Activated CD4-positive, alpha-beta T cell treated with anti-CD3 and anti-CD28 coated beads for 36 hours (primary cell): Measurements from ENCODE around the gene MYO3B. TPM values are rescaled to one million over a fixed set of nuclear protein-coding genes. Genes with fewer than 3 reads are reported as not detected.

Source experiments
- ATAC-seq: fragments of 200-7000 bp; cut with Tn5 transposase; one replicate; pipeline ENCODE4 v1.10.0; 2021; ENCODE audit warnings: mild to moderate bottlenecking, moderate library complexity
- CTCF ChIA-PET: fragments of 350-600 bp; sonication (Branson Sonifier 250); formaldehyde crosslinking; loops from one replicate; lab custom pipeline; 2021; ENCODE audit warnings: antibody characterized with exemption; lab: Charles Lee
- POLR2A ChIA-PET: fragments of 350-600 bp; sonication (Branson Sonifier 250); formaldehyde crosslinking; loops from one replicate; lab custom pipeline; 2021; ENCODE audit warnings: antibody characterized with exemption, inconsistent platforms; lab: Charles Lee
- DNase-seq: peaks from one replicate; pipeline ENCODE4 v3.0.0-alpha.2; 2020
- H3K27ac Mint-ChIP-seq: one replicate; pipeline ENCODE4 v1.8.0; 2021; ENCODE audit warnings: mixed read lengths
- H3K27me3 Mint-ChIP-seq: one replicate; pipeline ENCODE4 v1.8.0; 2021; ENCODE audit warnings: mixed read lengths
- H3K36me3 Mint-ChIP-seq: one replicate; pipeline ENCODE4 v1.8.0; 2021; ENCODE audit warnings: low read depth, mixed read lengths
- H3K4me1 Mint-ChIP-seq: one replicate; pipeline ENCODE4 v1.8.0; 2021; ENCODE audit warnings: mixed read lengths
- H3K4me3 Mint-ChIP-seq: one replicate; pipeline ENCODE4 v1.8.0; 2021; ENCODE audit warnings: mild to moderate bottlenecking, moderate library complexity, mixed read lengths
- H3K9me3 Mint-ChIP-seq: one replicate; pipeline ENCODE4 v1.8.0; 2021; ENCODE audit warnings: low read depth, mixed read lengths
- intact Hi-C, 2 experiments: fragments of 100-400 bp; cut with DNase I in 1 of 2; cut with micrococcal nuclease in 1 of 2; formaldehyde crosslinking; loops; one replicate each; pipeline versions ENCODE4 v1.14.2 to v1.15.1; 2022 to 2024; cut with DNase I, micrococcal nuclease
- total RNA-seq, 2 experiments: library from RNA; stranded (reverse); gene quantifications; one replicate each; pipeline ENCODE4 v1.2.3, GENCODE V29; 2021

Gene MYO3B
- total RNA-seq, 2 experiments from 2014 or later = 0.97 to 1.2 TPM

DNA sequence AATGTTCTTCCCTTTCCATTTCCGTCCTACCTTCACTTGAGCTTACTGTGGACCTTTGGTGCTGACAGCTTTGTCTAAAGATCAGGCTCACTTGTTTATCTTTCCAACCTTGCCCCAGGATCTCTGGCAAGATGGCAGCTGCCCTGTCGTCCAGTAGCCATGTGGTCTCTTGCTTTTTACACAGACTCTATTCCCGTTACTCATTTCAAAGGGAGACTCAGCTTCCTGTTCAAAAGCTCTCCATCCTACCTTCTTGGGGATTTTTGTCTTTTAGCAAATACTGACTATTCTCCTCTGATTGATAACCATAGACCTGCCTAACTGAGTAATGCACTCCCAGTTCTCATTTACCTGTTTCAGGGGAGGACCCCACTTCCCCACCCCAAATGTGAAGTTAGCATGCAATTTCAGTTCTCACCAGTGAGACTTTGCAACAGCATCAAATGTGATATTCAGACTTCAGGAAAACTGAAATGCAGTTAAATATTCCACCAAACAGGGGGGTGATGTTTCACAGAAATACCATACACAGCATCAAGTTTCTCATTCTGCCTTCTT lies 184.4 kb downstream of the MYO3B start:
- Mint-ChIP-seq H3K27ac (peak overlapping the region; percentile 90), H3K9me3 (no peaks in the 10 kb centered on the region), H3K27me3 (peaks cover 14% of the 10 kb centered on the region), H3K36me3 (no peaks in the 10 kb centered on the region), H3K4me1 (peaks cover 35% of the 10 kb centered on the region), H3K4me3 (peak overlapping the region; percentile 8)
- intact Hi-C loops = loop anchor here (2.0 to 10.0 kb wide), 7 partner anchors 40 to 952 kb away; partner anchors contain the start of genes GORASP2 (in 1 of the 2), METTL5 (in 1 of the 2), SP5 (in 1 of the 2) and UBR3 (in 1 of the 2)
- ATAC-seq (peak; percentile 54), DNase-seq (no peak)
- ChIA-PET CTCF (interaction anchor here (0.5 to 3.7 kb wide), 21 partner anchors 8 to 510 kb away, joined by 3 to 34 read pairs (median 6); partner anchors contain the start of gene GAD1), POLR2A (no interaction called here)

DNA sequence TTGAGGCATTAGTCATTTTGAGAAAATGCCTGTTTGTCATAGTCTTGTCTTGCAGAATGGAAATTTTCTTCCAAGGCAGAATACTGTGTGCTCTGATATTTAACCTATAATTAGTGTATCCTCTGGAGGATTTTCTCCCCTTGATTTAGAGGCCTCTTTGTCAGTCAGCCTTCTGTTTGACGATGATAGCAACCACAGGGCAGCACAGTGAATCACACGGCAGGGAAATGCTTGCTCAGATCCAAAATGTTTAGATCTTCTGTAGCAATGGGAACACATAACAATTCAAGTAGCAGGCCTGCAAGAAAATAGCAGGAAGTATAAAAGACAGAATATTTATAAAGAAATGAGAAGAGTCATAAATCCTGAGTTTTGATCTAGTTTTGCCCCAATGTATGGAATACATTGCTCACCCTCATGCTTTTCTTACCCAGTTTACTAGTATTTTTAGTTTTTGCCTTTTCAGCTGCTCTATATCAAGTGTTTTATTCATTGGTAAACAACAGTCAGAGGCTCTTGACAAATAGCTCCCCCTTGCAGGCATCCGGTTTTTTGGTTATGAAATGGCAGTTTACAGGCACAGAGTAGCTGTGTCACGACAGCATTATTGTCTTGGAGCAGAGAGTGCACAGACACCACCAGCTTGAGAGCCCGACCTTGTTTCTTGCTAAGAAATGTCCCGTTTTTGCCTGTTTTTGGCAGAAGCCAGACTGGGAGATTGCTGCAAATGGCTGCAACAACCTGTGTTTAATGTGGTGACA lies 185.1 kb downstream of the MYO3B start:
- Mint-ChIP-seq H3K9me3 (no peaks in the 10 kb centered on the region), H3K27ac (peak overlapping the region; percentile 90), H3K27me3 (peaks cover 14% of the 10 kb centered on the region), H3K36me3 (no peaks in the 10 kb centered on the region), H3K4me1 (peaks cover 41% of the 10 kb centered on the region), H3K4me3 (no peak overlapping the region)
- DNase-seq (peak; percentile 60), ATAC-seq (peak; percentile 79)
- intact Hi-C loops = loop anchor here (2.0 to 10.0 kb wide), 7 partner anchors 41 to 952 kb away; partner anchors contain the start of genes GORASP2 (in 1 of the 2), METTL5 (in 1 of the 2), SP5 (in 1 of the 2) and UBR3 (in 1 of the 2)
- POLR2A ChIA-PET = no interaction called here
- CTCF ChIA-PET = interaction anchor here (0.6 to 3.7 kb wide), 12 partner anchors 10 to 510 kb away, joined by 3 to 34 read pairs (median 4); partner anchors contain the start of gene GAD1

DNA sequence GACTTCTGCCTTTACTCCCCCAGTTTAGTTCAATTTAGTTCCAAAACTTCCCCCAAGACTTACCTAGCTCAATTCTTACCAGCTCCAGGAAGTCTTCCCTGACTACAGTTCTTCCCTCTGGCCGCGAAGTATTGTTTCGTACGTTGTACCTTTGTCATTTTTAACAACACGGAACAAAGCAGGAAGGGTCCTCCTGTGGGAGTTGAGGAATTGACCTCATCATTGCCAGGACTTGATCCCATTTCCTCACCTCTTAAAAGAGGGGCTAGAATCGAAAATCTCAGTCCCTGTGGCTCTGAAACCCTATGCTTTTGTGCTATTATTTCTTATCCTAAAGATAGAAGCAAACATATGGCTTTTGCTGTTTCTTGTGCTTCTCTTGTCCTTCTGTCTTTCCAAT lies 187.1 kb downstream of the MYO3B start:
- no peak for DNase-seq
- intact Hi-C loops = loop anchor here in 1 of 2 experiments (10.0 kb wide), 2 partner anchors 540 to 950 kb away; partner anchors contain the start of genes METTL5 and UBR3
- POLR2A ChIA-PET = no interaction called here
- H3K4me1 Mint-ChIP-seq = peaks cover 52% of the 10 kb centered on the region
- H3K27me3 Mint-ChIP-seq = peaks cover 18% of the 10 kb centered on the region
- ATAC-seq = no peak
- H3K27ac Mint-ChIP-seq = no peak overlapping the region
- CTCF ChIA-PET = interaction anchor here (0.6 to 1.4 kb wide), 4 partner anchors 10 to 648 kb away, joined by 3 to 4 read pairs (median 3); no protein-coding TSS in a partner anchor
- no peaks in the 10 kb centered on the region for H3K36me3 Mint-ChIP-seq
- no peaks in the 10 kb centered on the region for H3K9me3 Mint-ChIP-seq
- H3K4me3 Mint-ChIP-seq = no peak overlapping the region

DNA sequence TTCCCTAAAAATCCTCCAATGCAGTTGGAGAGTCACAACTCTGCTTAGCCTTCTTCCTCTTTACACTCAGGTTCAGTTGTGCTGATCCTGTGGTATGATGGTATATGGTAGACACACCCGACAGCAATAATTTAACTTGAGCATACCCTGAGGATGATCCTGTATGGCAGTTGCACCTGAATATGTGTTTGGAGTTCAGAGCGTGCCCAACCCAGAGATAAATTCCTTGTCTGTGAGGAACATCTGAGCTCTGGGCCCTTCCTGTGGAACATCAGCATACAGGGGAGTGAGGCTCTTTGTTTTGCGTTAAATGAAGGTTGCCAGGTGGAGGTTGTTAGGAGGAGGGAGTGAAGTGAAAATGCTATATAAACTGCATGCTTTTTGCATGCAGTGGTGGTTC lies 187.7 kb downstream of the MYO3B start:
- ATAC-seq = no peak

DNA sequence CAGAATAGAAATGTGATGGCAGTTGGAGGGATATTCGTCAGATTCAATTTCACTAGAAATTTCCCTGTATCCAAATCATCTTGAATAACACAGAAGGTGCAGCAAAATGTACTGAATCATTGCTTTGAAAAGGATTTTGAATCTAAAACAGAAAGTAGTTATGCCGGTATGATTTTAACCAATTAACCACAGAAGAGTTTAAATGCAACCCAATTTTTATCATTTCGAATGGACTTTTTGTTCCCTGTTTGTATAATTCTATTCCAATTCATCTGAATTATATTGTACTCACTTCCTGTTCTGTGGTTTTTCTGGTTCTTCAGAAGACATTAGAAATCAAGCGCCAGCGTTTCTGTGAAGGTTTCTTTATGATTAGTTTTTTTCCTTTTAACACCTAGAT lies 190.4 kb downstream of the MYO3B start:
- H3K9me3 Mint-ChIP-seq = no peaks in the 10 kb centered on the region
- H3K36me3 Mint-ChIP-seq = no peaks in the 10 kb centered on the region
- intact Hi-C loops = loop anchor here in 1 of 2 experiments (1.0 to 10.0 kb wide), 3 partner anchors 402 to 946 kb away; partner anchors contain the start of genes ERICH2, METTL5 and UBR3
- peak overlapping the region; percentile 3 for H3K4me3 Mint-ChIP-seq
- CTCF ChIA-PET = interaction anchor here (1.0 to 3.5 kb wide), 8 partner anchors 7 to 562 kb away, joined by 3 to 43 read pairs (median 13); partner anchors contain the start of genes ERICH2 and GAD1
- ATAC-seq (peak; percentile 73), DNase-seq (no peak)
- peak overlapping the region; percentile 48 for H3K27ac Mint-ChIP-seq
- H3K4me1 Mint-ChIP-seq = peaks cover 44% of the 10 kb centered on the region
- peaks cover 28% of the 10 kb centered on the region for H3K27me3 Mint-ChIP-seq
- POLR2A ChIA-PET = no interaction called here

More for the DNA sequence above, 187.7 kb downstream of the MYO3B start:
- Mint-ChIP-seq H3K36me3 (no peaks in the 10 kb centered on the region), H3K27ac (no peak overlapping the region), H3K4me3 (no peak overlapping the region), H3K9me3 (no peaks in the 10 kb centered on the region), H3K4me1 (peaks cover 58% of the 10 kb centered on the region), H3K27me3 (peaks cover 20% of the 10 kb centered on the region)
- intact Hi-C loops = loop anchor here in 1 of 2 experiments (10.0 kb wide), 2 partner anchors 541 to 949 kb away; partner anchors contain the start of genes METTL5 and UBR3
- POLR2A ChIA-PET = no interaction called here
- no peak for DNase-seq
- CTCF ChIA-PET = no interaction called here

DNA sequence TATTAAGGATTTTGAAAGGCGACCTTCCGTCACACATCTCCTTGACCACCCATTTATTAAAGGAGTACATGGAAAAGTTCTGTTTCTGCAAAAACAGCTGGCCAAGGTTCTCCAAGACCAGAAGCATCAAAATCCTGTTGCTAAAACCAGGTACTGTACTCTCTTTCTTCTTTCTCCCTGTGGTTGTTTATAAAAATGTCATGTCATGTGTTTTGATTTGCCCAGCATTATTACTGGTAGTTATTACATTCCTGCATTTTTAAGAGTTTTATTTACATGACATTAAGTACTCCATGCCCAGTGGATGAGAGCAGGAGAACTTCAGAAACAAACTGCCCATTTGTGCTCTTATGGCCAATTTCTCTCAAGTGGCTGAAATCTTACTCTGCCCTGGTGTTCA lies 191.3 kb downstream of the MYO3B start:
- DNase-seq (no peak), ATAC-seq (no peak)
- Mint-ChIP-seq H3K27ac (no peak overlapping the region), H3K9me3 (no peaks in the 10 kb centered on the region), H3K4me3 (no peak overlapping the region), H3K36me3 (no peaks in the 10 kb centered on the region), H3K4me1 (peaks cover 41% of the 10 kb centered on the region), H3K27me3 (peaks cover 31% of the 10 kb centered on the region)
- intact Hi-C loops = loop anchor here in 1 of 2 experiments (1.0 to 10.0 kb wide), 3 partner anchors 446 to 946 kb away; partner anchors contain the start of genes METTL5 and UBR3
- ChIA-PET CTCF (interaction anchor here (0.6 to 3.5 kb wide), 19 partner anchors 8 to 561 kb away, joined by 3 to 43 read pairs (median 5); partner anchors contain the start of genes ERICH2 and GAD1), POLR2A (no interaction called here)

DNA sequence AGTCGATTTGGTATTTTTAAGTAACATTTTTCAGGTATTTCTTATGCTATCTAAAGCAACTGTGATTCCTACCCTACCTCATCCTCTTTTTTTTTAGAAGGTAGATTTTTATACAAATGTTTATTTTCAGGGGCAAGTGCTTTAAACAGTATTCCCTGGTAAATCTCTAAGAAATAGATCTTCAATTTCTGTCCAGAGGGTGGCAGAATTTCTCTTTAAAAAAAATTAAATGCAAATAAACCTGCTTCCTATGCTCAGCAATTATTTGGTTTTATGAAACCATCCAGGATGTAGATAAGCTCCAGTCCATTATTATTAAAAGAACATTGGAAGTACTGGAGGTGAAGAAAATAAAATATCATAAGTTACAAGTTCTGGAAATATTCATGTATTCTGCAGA lies 191.9 kb downstream of the MYO3B start:
- Mint-ChIP-seq H3K27me3 (peaks cover 28% of the 10 kb centered on the region), H3K36me3 (no peaks in the 10 kb centered on the region), H3K9me3 (no peaks in the 10 kb centered on the region), H3K4me3 (no peak overlapping the region), H3K27ac (no peak overlapping the region), H3K4me1 (peaks cover 42% of the 10 kb centered on the region)
- DNase-seq (no peak), ATAC-seq (no peak)
- ChIA-PET POLR2A (no interaction called here), CTCF (interaction anchor here (0.7 to 3.5 kb wide), 19 partner anchors 8 to 1391 kb away, joined by 3 to 43 read pairs (median 5); partner anchors contain the start of genes ERICH2 and GAD1)
- intact Hi-C loops = loop anchor here (1.0 to 10.0 kb wide), 6 partner anchors 442 to 945 kb away; partner anchors contain the start of genes METTL5 (in 1 of the 2) and UBR3 (in 1 of the 2)

DNA sequence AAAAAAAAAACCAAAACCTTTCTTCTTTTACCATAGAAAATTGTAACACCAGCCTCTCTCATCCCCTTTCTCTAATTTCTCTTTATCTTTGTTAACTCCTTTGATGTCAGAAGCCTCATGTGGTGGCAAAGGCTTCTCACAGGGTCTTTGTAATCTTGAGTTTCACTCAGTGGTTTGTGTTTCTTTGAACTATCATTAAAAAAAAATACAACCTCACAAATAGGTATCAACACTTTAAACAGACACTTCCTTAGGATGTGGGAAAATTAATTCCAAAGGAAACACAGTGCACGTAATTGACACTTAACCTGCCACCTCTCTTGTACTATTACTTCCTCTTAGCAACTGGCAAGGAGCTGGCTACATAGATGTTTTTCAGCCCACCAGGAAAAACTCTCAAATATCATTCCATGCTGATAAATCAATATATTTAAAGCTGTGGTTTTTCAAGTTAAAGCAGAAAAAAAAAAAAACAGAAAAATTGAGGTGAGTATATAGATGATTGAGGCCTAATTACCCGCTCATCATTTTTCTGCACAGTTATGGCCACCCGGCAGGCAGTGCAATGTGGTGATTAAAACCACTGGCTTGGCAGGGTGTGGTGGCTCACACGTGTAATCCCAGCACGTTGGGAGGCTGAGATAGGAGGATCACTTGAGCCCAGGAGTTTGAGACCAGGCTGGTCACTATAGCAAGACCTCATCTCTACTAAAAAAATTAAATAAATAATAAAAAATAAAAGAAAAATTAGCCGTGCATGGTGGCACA lies 193.5 kb downstream of the MYO3B start:
- no peak for ATAC-seq
- DNase-seq = no peak

DNA sequence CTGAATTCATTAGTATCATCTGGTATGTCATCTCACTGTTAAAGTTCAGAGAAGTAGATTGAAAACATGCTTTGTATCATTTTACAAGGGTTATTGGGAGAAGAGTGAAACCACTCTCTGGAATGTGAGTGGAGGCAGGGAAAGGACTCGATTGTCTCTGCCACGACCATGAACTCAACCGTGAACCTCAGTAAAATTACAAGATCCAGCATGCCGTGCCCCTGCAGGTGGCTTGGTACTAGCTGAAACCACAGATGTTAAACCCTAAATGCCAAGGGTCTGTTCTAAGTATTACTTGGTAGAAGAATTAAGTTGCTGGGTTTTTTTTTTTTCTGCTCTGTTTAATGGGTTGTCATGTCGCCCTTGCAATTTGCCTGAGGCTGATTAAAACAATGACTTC lies 197.2 kb downstream of the MYO3B start:
- POLR2A ChIA-PET = no interaction called here

More for the DNA sequence above, 193.5 kb downstream of the MYO3B start:
- CTCF ChIA-PET = interaction anchor here (0.6 to 3.5 kb wide), 7 partner anchors 8 to 566 kb away, joined by 3 to 43 read pairs (median 13); partner anchors contain the start of gene GAD1
- Mint-ChIP-seq H3K4me1 (peaks cover 48% of the 10 kb centered on the region), H3K27ac (peak overlapping the region; percentile 29), H3K9me3 (no peaks in the 10 kb centered on the region), H3K36me3 (no peaks in the 10 kb centered on the region), H3K4me3 (peak overlapping the region; percentile 18), H3K27me3 (peaks cover 32% of the 10 kb centered on the region)
- POLR2A ChIA-PET = no interaction called here
- intact Hi-C loops = loop anchor here in 1 of 2 experiments (2.0 kb wide), 1 partner anchor 441 kb away; no protein-coding TSS in a partner anchor

DNA sequence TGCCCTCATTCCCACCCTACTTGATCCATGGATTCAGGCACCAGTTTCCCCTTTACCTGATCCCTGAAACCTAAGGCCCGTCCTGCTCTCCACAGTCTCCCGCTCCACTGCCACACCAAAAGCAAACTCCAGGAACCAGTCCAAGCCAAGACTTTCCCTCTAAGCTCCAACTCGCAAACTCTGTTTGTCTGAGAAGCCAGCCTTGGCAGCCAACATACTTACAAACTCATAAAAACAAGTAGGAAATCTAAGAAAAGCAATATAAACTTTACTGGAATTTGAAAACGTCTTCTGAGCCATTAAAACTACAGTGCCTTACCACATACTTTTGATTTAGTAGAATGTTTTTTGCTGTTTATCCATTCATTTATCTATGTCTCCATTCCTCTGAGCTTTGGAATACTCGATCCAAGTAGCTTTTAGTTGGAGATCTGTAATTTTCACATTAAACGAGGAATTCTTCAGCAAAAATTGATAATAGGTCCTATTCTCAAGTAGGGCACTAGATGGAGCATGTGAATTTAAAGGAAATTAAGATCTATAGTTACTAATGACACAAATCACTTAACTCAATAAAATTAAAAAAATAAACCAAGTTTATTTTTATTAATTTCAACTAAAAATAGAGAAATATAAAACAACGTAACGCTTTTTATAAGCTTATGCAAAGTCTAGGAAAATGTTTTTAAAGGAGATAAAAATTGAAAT lies 199.7 kb downstream of the MYO3B start:
- DNase-seq (no peak), ATAC-seq (no peak)
- Mint-ChIP-seq H3K27ac (no peak overlapping the region), H3K4me3 (no peak overlapping the region), H3K36me3 (no peaks in the 10 kb centered on the region), H3K27me3 (peaks cover 12% of the 10 kb centered on the region), H3K4me1 (peaks cover 10% of the 10 kb centered on the region), H3K9me3 (no peaks in the 10 kb centered on the region)
- POLR2A ChIA-PET = no interaction called here
- CTCF ChIA-PET = interaction anchor here (0.8 to 3.7 kb wide), 5 partner anchors 8 to 456 kb away, joined by 4 to 18 read pairs (median 5); no protein-coding TSS in a partner anchor
- intact Hi-C loops = no loop called here

More for the DNA sequence above, 197.2 kb downstream of the MYO3B start:
- CTCF ChIA-PET = interaction anchor here (0.8 to 1.0 kb wide), 2 partner anchors 13 to 34 kb away, joined by 3 to 4 read pairs; no protein-coding TSS in a partner anchor
- Mint-ChIP-seq H3K4me3 (no peak overlapping the region), H3K27me3 (peaks cover 20% of the 10 kb centered on the region), H3K36me3 (no peaks in the 10 kb centered on the region), H3K27ac (no peak overlapping the region), H3K9me3 (no peaks in the 10 kb centered on the region), H3K4me1 (peaks cover 24% of the 10 kb centered on the region)
- ATAC-seq (no peak), DNase-seq (no peak)
- intact Hi-C loops = no loop called here
